Glutamatergic neuron (in vitro differentiated cells): ENCODE measurements around the gene LOXL3. TPM values are rescaled to one million over a fixed set of nuclear protein-coding genes. Genes with fewer than 3 reads are reported as not detected.

ENCODE experiments used
- DNase-seq: peaks from one replicate; pipeline ENCODE4 v3.0.0; 2022
- H3K27ac Mint-ChIP-seq: one replicate; pipeline ENCODE4 v1.8.0; 2020; ENCODE audit warnings: mild to moderate bottlenecking, mixed read lengths, inconsistent platforms; ENCODE audit not compliant: unreplicated experiment
- H3K27me3 Mint-ChIP-seq: one replicate; pipeline ENCODE4 v1.8.0; 2020; ENCODE audit warnings: mild to moderate bottlenecking, moderate library complexity, mixed read lengths, inconsistent platforms; ENCODE audit not compliant: unreplicated experiment
- H3K36me3 Mint-ChIP-seq: one replicate; pipeline ENCODE4 v1.8.0; 2020; ENCODE audit warnings: mild to moderate bottlenecking, mixed read lengths, inconsistent platforms; ENCODE audit not compliant: unreplicated experiment
- H3K4me1 Mint-ChIP-seq: one replicate; pipeline ENCODE4 v1.8.0; 2020; ENCODE audit warnings: mild to moderate bottlenecking, low read depth, mixed read lengths, inconsistent platforms; ENCODE audit not compliant: unreplicated experiment
- H3K4me3 Mint-ChIP-seq: one replicate; pipeline ENCODE4 v1.8.0; 2020; ENCODE audit warnings: mild to moderate bottlenecking, mixed read lengths, inconsistent platforms; ENCODE audit not compliant: unreplicated experiment
- H3K9me3 Mint-ChIP-seq: one replicate; pipeline ENCODE4 v1.8.0; 2020; ENCODE audit warnings: mild to moderate bottlenecking, moderate library complexity, mixed read lengths, inconsistent platforms; ENCODE audit not compliant: unreplicated experiment
- CTCF ChIP-seq: fragments of 200-600 bp; sonication (generic); IDR thresholded peaks from one replicate; pipeline ENCODE4 v1.5.0; 2021; ENCODE audit not compliant: partially characterized antibody, unreplicated experiment
- total RNA-seq: library from RNA; stranded (reverse); fragmentation: NEBNext Ultra II Directional; extraction: Animal tissue kit (Norgen Biotek cat#: 25700); gene quantifications from one replicate; pipeline ENCODE4 v1.2.1, GENCODE V29; 2021; ENCODE audit not compliant: unreplicated experiment

The LOXL3 gene
- total RNA-seq, 1 donor from 2014 or later = 64.2 TPM

GRCh38 chr2:74536166-74536950 is 17.4 kb downstream of the LOXL3 start:
- peaks cover 11% of the 10 kb centered on the region for H3K9me3 Mint-ChIP-seq
- no peak for TF ChIP-seq CTCF
- no peak overlapping the region for H3K4me3 Mint-ChIP-seq
- H3K27me3 Mint-ChIP-seq = peaks cover 7% of the 10 kb centered on the region
- no peak for DNase-seq
- H3K36me3 Mint-ChIP-seq = peaks cover 5% of the 10 kb centered on the region
- peaks cover 15% of the 10 kb centered on the region for H3K4me1 Mint-ChIP-seq
- H3K27ac Mint-ChIP-seq = no peak overlapping the region

- H3K36me3 Mint-ChIP-seq = peaks cover 5% of the 10 kb centered on the region
- no peak overlapping the region for H3K4me3 Mint-ChIP-seq
- peaks cover 7% of the 10 kb centered on the region for H3K27me3 Mint-ChIP-seq
- DNase-seq = no peak
- no peak overlapping the region for H3K27ac Mint-ChIP-seq
- H3K4me1 Mint-ChIP-seq = peaks cover 20% of the 10 kb centered on the region
- TF ChIP-seq CTCF = no peak
- H3K9me3 Mint-ChIP-seq = peaks cover 14% of the 10 kb centered on the region
Observed at GRCh38 chr2:74535440-74535965, 18.2 kb downstream of the LOXL3 start.

GRCh38 chr2:74534411-74534810 is 19.3 kb downstream of the LOXL3 start:
- H3K4me1 Mint-ChIP-seq = peaks cover 20% of the 10 kb centered on the region
- H3K4me3 Mint-ChIP-seq = no peak overlapping the region
- H3K27me3 Mint-ChIP-seq = peaks cover 7% of the 10 kb centered on the region
- peaks cover 5% of the 10 kb centered on the region for H3K36me3 Mint-ChIP-seq
- no peak overlapping the region for H3K27ac Mint-ChIP-seq
- DNase-seq = no peak
- H3K9me3 Mint-ChIP-seq = peaks cover 14% of the 10 kb centered on the region
- TF ChIP-seq CTCF = no peak

- no peak overlapping the region for H3K27ac Mint-ChIP-seq
- H3K36me3 Mint-ChIP-seq = no peaks in the 10 kb centered on the region
- peaks cover 5% of the 10 kb centered on the region for H3K27me3 Mint-ChIP-seq
- no peak for DNase-seq
- peaks cover 17% of the 10 kb centered on the region for H3K9me3 Mint-ChIP-seq
- H3K4me3 Mint-ChIP-seq = no peak overlapping the region
- TF ChIP-seq CTCF = no peak
- H3K4me1 Mint-ChIP-seq = peaks cover 20% of the 10 kb centered on the region
Observed at GRCh38 chr2:74533464-74533863, 20.3 kb downstream of the LOXL3 start.

GRCh38 chr2:74532222-74532621 is 21.5 kb downstream of the LOXL3 start:
- Mint-ChIP-seq H3K4me3 (peak overlapping the region; percentile 79), H3K9me3 (peaks cover 23% of the 10 kb centered on the region), H3K27ac (peak overlapping the region; percentile 44), H3K36me3 (no peaks in the 10 kb centered on the region), H3K4me1 (peaks cover 20% of the 10 kb centered on the region), H3K27me3 (peaks cover 8% of the 10 kb centered on the region)
- TF ChIP-seq CTCF = no peak
- DNase-seq = no peak
